ENCODE measurements around the gene FBXL16.

DNA sequence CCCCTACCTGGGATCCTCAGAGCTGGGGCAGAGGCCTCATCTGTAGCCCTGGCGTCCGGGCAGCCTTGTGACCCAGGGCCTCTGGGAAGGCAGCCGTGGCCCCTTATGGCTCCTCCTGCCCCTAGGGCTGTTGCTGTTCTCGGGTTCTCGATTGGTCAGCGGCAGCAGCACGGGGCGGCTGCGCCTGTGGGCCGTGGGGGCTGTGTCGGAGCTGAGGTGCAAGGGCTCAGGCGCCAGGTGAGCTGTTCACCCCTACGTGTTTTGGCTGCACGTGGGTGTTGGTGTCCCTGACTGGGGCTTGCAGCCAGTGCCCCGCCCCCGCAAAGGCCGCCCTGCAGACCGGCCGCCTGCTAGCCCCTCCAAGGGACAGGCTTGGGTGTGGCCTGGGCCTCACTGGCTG, 43.5 kb downstream of the FBXL16 start:
- TF ChIP-seq HDAC2 (CRISPR knock-in tag; IDR thresholded peaks at IDR 0.05) (no peak), ZNF547 (CRISPR knock-in tag; IDR thresholded peaks at IDR 0.05) (no peak), POLR2A (IDR thresholded peaks at IDR 0.05; ENCODE audit: insufficient read depth in 1 of 2, low read depth in 2 of 2, low read length in 2 of 2) (no peak), SP1 (IDR thresholded peaks at IDR 0.05) (no peak), SP1 (CRISPR knock-in tag; IDR thresholded peaks at IDR 0.05) (no peak), U2AF2 (IDR thresholded peaks at IDR 0.05; ENCODE audit: low read depth, low read length) (no peak), IRF2 (CRISPR knock-in tag; IDR thresholded peaks at IDR 0.05) (no peak), NFIC (IDR thresholded peaks at IDR 0.05; ENCODE audit: low read length) (no peak), ZNF121 (CRISPR knock-in tag; IDR thresholded peaks at IDR 0.05) (no peak), GATAD1 (CRISPR knock-in tag; IDR thresholded peaks at IDR 0.05) (no peak), ZZZ3 (CRISPR knock-in tag; IDR thresholded peaks at IDR 0.05; ENCODE audit: borderline replicate concordance) (no peak), LCORL (IDR thresholded peaks at IDR 0.05) (no peak), LCORL (CRISPR knock-in tag; IDR thresholded peaks at IDR 0.05) (no peak), ZNF839 (CRISPR knock-in tag; IDR thresholded peaks at IDR 0.05; ENCODE audit: borderline replicate concordance) (no peak)
- TF ChIP-seq, protein P1, sequence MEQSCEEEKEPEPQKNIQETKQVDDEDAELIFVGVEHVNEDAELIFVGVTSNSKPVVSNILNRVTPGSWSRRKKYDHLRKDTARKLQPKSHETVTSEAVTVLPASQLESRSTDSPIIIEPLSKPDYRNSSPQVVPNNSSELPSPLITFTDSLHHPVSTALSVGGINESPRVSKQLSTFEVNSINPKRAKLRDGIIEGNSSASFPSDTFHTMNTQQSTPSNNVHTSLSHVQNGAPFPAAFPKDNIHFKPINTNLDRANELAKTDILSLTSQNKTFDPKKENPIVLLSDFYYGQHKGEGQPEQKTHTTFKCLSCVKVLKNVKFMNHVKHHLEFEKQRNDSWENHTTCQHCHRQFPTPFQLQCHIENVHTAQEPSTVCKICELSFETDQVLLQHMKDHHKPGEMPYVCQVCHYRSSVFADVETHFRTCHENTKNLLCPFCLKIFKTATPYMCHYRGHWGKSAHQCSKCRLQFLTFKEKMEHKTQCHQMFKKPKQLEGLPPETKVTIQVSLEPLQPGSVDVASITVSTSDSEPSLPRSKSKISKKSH (CRISPR knock-in tag; IDR thresholded peaks at IDR 0.05; ENCODE audit: borderline replicate concordance): no peak
- TF ChIP-seq, protein P2, sequence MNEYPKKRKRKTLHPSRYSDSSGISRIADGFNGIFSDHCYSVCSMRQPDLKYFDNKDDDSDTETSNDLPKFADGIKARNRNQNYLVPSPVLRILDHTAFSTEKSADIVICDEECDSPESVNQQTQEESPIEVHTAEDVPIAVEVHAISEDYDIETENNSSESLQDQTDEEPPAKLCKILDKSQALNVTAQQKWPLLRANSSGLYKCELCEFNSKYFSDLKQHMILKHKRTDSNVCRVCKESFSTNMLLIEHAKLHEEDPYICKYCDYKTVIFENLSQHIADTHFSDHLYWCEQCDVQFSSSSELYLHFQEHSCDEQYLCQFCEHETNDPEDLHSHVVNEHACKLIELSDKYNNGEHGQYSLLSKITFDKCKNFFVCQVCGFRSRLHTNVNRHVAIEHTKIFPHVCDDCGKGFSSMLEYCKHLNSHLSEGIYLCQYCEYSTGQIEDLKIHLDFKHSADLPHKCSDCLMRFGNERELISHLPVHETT (CRISPR knock-in tag; conservative IDR thresholded peaks at IDR 0.05): no peak
